NCI-H1105 (cell line): ENCODE data around the gene SDK1.
"Not testable (repeated sequence)": the region's sequence is repeated elsewhere in the genome, so short reads cannot be mapped to it uniquely, and the experiment has no call there.

Experiments
- DNase-seq: peaks from one replicate; lab custom pipeline; 2025; lab: John Stamatoyannopoulos, UW

Gene SDK1

DNA sequence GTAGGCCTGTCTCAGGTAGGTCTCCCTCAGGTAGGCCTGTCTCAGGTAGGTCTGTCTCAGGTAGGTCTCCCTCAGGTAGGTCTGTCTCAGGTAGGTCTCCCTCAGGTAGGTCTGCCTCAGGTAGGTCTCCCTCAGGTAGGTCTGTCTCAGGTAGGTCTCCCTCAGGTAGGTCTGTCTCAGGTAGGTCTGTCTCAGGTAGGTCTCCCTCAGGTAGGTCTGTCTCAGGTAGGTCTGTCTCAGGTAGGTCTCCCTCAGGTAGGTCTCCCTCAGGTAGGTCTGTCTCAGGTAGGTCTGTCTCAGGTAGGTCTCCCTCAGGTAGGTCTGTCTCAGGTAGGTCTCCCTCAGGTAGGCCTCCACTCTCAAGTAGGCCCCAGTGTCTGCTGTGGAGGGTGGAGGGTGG lies 281.1 kb downstream of the SDK1 start:
- DNase-seq = not testable (repeated sequence)

DNA sequence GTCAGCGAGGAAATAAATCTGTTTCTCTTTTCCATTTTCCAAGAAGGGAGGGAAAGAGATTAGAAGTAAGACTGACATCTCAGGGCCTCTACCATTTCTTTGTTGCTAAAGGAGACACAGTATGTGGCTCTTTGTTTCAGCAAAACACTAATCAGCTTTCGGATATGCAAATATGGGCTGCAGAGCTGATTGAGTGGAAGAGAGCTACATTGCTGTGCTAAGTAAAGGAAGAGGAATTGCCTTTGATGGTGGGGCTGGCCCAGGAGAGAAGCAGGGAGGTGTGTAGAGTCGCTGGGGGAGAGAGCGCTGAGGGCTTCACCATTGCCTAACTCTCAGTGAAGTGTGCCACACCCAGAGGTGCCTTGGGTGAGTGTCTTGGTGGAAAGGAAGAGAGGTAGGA lies 284.8 kb downstream of the SDK1 start:
- DNase-seq = no peak

DNA sequence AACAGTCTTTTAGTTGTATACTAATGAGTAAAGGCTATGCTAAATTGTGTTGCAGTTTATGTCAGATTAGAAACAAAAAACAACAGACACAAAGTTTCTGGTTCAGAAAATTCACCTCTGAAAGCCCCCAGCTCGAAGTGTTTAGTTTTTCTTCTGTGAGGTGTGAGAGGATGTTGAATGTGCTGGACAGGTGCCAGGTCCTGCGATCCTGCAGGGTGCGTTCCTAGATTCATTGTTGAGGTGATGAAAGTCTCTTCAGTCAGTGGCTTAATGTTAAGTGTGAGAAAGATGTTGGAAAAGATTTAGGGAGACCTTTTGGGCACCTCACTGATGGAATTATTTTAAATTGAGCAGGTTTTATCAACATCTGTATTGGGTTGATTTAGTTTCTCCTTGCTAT lies 287.3 kb downstream of the SDK1 start:
- DNase-seq = peak; percentile 6

DNA sequence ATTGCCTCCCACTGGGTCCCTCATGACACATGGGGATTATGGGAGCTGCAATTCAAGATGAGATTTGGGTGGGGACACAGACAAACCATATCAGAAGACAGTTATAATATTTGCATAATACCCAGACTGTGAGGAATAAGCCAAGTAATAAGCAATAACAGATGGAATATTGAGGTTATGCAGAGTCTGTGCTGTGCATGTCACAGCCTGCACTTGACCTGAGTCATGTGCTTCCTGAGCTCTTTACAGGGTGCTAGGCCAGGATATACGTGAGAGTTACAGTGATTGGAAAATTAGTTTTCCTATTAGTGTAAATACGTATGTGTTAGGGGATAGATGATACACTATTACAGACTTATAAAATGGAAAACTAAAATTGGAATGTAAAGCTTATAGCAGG lies 288.7 kb downstream of the SDK1 start:
- no peak for DNase-seq

DNA sequence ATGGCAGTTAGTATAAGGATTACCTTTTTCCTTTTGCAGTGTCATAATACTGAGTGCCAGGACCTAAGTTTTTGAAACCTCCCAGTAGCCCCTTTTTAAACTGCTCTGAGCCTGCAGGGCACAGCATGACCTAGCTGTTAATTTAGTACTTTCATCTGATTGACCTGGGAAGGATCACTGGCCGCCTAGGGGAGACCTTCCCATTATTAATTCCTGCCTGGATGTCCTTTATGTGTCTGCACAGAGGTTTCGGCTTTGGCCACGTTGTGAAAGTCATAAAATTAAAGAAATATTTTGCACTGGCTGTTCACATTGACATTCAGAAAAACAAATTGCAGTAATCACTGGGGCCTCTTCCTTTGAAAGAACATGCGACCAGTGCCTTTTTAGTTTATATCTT lies 290.2 kb downstream of the SDK1 start:
- no peak for DNase-seq

DNA sequence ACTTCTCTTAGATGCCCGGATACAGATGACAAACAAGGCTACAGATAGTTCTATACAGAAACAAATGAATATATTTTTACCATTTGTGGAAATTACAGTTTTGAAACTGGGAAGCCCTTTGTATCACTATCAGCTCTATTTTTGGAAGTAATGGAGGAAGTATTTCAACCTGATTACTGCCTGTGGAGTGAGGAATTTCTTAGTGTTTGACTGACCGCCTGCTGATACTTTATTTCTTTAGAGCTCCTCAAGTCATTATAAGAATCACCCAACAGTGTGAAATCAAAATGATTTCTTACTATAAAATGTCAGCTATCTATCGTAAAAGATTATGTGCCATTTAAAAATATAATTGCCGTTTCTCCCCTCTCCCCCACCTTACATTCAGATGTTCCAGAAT lies 290.9 kb downstream of the SDK1 start:
- DNase-seq = no peak

DNA sequence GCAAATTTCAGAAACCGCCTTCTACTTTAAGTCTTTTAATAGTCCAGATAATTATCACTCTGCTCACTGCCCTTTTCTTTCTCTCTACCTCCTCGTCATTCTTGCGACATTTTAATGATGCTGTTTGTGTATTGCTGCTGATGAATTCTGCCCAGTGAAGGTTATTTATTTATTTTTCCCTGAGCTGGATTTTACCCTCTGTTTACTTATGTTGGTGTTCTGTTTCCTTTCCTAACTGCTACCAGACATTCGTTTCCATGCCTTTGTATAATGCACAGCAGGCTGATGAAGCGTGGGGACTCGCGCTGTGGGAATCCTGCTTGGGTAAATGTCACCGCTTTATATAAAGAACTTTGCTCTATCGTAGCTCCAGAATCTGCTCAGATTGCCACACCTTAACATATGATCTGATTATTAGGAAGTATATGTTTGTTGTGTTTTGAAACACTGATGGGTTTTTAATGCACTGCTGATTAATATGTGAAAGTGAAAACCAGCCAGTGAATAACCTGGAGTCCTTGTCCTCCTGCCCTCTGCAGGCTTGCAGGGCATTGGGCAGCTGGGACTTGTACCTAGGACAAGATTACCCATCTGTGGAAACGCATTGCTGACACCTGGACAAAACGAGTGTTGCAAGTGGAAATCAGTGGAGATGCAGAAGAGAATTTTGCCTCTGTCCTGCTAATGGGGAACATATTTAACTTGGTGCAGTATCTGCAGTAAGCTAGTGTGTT lies 291.5 kb downstream of the SDK1 start:
- DNase-seq = peak; percentile 22

DNA sequence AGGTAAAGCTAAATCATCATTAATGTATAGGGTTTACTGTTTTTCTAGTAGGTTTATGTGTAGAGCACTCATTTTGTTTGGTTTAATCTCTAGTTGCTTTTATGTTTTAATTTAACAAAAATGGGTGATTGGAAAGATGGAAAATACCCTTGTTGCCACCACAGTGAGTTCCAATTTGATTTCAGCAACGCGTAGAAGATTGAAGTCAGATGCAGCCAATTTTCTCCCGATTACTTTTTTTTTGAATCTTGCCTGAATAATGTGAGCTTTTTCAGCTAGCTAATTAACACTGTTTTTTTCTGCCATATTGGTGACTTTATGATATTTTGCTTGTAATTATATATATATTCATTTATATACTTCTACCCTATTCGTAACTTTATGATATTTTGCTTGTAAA lies 293.8 kb downstream of the SDK1 start:
- no peak for DNase-seq

DNA sequence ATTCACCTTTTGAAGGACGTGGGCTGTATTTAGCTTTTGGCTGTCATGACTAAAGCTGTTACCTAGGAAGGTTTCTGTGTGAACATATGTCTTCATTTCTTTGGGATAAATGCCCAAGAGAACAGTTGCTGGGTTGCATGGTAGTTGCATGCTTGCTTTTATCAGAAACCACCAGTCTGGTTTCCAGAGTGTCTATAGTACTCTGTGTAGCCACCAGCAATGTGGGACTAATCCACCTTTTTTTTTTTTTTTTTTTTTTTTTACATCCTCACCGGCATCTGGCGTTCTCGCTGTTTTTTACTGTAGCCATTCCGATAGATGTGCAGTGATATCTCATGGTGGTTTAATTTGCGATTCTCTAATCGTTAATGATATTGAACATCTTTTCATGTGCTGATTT lies 297.8 kb downstream of the SDK1 start:
- DNase-seq = no peak

DNA sequence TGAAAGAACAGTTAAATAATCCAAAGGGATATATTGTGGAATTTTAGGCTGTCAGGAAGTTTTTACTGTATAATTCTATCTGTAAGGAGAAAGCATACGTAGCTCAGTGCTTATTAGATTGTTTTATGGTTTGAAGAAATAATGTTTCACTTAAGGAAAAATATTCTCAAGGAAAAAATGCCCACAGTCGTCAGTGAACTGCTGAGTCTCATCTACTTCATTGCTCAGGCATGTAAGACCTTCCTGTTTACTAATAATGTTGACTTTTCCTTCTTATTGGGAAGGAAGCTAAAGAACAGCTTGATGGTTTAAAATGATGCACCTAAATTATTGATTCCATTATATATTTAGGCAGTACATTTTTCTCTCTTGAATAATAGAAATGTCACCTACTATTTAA lies 304.2 kb downstream of the SDK1 start:
- no peak for DNase-seq

DNA sequence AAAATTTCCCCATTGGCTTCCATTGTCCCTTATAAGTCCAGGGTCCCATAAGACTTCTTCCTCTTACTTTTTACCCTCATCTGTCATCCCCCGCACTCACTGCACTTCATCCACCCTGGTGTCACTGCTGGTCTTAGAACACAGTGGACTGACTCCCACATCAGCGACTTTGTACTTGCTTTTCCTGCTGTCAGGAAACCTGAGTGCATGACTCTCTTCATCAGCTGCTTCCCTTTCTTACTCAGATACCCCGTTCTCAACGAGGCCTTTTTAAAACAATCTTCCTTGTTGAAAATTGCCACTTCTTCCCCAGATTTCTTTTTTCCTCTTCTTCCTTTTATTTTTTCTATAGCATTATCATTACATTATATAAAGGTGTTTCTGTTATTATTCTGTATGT lies 305.4 kb downstream of the SDK1 start:
- DNase-seq = no peak

DNA sequence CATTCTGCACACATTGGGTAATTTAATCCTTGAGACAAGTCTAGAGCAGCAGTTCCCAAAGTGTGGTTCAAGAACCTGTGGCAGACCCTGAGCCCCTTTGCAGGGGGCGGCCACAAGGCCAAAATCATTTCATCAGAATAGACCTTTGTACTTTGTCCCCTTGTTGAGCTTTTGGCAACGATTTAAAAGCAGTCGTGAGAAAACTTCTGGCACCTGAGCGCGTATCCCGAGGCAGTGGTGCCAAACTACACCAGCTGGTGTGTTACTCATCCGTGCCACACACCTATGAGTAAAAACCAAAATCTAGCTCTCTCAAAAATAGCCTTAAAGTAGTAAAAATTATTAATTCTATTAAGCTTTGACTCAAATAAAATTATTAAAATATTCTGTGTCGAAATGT lies 306.8 kb downstream of the SDK1 start:
- DNase-seq = no peak

DNA sequence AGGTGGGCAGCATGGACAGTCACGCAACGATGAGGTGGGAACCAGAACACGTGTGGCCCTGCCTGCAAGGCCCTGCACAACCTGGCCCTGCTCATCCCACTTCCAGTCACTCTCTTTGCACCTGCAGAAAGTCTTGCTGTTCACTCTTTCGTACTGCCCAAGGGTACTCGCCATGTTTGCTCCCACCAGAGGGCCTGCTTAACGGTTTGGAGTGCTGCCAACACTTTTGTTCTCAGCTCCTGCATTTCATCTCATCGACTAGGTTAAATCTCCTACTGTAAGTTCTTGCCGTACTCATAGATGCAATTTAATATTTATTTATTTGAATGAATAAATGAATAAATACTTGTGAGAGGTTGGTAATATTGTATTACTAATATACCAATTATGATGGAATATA lies 315.3 kb downstream of the SDK1 start:
- DNase-seq = peak; percentile 60

DNA sequence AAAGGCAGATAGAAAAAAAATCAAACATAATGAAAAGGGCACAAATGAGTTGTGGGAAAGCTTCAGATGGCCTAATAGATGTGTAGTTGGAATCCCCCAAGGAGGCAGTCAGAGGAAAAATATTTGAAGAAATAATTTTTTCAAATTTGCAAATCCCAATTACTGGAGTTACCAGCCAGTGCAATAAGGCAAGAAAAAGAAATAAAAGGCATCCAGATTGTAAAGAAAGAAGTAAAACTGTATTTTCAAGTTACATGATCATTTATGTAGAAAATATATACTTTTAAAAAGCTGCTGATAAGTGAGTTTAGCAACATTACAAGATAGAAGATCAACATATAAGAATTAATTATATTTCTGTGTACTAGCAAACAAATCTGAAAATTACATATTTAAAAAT lies 329.0 kb downstream of the SDK1 start:
- no peak for DNase-seq

DNA sequence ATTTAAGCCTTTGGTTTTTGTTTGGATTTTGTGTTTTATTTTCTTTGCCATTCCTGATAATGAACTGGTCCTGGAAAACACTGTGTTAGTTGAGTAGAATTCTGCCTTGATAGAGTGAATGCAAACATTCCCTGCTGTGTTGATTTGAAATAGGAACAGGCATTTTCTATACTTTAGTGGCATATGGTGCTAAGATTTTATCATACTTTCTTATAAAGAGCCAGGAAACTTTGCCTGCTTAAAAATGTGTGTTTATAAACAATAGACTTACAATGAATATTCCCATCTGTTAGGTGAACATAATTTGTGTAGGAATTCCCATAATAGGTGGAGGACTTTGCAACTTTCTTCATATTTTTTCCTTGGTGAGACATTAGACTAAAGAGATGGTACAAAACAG lies 333.3 kb downstream of the SDK1 start:
- DNase-seq = no peak

DNA sequence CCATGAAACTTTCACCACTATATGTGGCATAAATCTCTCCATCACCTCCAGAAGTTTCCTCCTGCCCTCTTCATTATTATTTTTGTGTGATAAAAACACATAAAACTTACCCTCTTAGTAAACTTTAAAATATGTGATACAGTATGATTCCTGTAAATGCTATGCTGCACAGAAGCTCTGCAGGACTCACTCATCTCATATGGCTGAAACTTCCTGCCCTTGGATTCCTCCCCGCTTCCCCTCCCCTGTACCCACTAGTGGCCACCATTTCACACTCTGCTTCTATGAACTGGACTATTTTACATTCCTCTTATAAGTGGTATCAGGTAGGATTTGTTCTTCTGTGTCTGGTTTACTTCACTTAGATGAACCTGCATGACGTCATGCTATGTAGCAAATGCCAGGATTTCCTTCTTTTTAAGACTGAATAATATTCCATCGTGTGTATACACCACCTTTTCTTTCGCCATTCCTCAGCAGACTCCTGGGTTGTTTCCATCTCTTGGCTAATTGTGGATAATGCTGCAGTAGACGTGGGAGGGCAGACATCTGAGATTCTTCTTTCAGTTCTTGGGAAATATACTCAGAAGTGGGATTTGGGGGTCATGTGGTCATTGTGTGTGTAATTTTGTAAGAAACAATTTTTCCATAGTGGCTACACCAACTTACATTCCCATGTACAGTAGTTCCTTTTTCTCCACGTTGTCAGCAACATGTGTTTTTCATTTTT lies 335.2 kb downstream of the SDK1 start:
- no peak for DNase-seq

DNA sequence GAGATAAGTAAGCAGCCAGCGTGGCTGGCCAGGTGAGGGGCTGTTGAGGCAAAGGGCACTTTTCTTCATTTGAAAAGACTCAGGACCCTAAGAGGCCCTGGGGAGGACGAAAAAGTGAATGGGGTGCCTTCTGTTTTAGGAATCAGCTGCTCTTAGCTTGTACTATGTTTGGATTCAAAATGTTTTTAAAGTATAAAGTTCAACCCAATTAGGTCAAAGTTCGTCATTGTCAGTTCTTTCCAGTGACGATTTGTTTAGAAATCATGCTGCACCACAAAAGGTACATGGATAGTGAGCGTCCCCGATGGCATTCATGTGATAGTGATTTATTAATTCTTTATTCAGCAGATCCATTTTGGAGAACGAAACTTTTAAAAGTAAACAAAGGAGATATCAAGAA lies 338.2 kb downstream of the SDK1 start:
- DNase-seq = no peak

DNA sequence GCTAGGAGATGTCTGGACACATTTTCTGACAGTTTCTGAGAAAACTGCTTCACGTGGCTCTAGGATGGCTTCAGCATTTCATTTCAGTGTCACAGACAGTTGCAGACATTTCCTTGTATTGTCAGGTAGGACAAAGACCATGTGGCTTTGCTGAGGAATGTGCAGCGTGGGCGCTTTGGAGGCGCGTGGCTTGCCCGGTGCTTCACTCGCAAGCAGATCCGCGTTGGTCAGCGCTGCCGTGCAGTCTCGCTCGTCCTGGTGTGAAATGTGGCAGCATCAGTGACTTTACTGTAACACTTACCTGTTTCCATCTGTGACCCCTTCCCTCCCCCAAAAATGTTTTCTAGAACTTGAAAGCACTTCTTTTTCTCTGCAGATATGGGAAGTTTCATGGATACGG lies 340.5 kb downstream of the SDK1 start:
- no peak for DNase-seq

DNA sequence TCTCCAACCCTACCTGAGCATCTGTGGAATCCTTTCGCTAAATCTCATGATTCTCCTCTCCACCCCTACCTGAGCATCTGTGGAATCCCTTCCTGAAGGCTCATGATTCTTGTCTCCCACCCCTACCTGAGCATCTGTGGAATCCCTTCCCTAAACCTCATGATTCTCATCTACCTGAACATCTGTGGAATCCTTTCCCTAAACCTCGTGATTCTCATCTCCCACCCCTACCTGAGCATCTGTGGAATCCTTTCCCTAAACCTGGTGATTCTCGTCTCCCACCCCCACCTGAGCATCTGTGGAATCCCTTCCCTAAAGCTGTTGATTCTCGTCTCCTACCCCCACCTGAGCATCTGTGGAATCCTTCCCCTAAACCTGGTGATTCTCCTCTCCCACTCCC lies 342.0 kb downstream of the SDK1 start:
- DNase-seq = no peak

DNA sequence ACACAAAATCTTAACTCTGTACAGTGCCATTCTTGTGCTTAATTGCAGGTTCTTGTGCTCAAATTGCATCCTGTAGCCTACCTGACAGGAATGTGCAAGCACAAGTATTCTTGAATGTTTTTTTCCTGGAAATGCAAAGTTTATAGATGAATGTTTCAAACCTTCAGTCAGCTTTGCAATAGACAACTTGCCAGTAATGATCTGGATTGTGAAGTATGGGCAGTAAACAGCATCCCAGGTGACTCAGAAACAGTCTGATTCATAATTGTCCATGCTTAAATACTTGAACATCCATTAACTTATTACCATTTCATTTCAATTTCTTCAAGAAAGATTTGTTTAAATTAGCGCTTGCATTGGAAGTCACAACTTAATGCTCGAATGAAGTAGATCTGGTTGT lies 347.2 kb downstream of the SDK1 start:
- DNase-seq = no peak

DNA sequence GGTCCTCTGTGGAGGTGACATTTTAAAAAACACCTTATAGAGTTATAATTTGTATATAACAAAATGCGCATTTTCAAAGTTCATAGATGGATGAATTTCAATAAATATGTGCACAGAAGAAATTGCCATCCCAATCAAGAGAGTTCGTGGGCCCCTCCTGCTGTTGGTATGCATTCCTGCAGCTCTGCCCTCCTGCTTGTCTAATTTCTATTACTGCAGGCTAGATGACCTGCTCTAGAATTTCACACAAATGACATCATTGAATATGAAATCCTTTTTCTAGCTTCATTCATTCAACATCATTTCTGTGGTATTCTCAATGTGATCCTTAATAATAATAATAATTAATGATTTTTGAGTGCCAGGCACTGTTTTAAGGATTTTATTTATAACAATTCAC lies 348.2 kb downstream of the SDK1 start:
- no peak for DNase-seq

DNA sequence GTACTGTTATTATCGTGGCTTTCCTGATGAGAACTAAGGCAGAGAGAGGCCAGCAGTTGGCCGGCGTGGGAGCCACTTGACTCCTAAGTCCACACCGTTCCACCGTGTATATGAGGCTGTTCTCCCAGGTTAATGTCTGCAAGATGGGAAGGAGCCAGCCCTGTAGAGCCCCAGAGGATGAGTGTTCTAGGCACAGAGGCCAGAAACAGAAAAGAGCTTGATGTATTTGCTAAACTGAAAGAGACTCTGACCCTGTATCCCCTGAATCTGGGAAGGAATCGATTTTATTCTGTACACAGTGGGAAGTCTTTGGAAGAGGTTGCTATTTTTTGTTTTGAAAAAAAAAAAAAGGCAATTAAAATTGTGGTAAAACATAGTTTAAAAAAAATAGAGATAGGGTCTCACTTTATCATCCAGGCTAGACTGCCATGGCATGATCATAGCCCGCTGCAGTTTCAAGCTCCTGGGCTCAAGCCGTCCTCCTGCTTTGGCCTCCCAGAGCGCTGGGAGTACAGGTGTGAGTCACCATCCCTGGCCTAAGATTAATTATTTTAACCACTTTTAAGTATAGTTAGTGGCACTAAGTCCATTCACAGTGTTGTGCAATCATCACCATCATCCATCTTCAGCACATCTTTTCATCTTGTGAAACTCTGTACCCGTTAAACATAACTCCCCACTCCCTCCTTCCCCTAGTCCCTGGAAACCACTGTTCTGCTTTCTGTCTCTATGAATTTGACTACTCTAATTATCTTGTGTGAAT lies 348.8 kb downstream of the SDK1 start:
- no peak for DNase-seq

DNA sequence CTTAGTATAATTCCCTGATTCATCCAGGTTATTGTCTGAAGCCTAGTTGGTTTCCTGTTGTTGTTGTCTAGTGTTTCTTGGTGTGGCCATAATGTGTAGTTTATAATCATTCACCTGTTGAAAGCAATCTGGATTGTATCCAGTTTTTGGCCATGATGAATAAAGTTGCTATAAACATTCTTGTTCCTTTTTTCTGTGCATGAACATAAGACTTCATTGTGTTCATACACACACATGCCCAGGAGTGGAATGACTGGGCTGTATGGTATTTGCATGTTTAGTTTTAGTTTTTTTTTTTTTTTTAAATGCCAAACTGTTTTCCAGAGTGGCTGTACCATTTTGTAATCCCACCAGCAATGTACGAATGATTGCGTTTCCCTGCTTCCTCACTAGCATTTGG lies 349.8 kb downstream of the SDK1 start:
- no peak for DNase-seq
